Spleen (tissue), 11 donors: ENCODE data around the gene POLR1E. TPM values are rescaled to one million over a fixed set of nuclear protein-coding genes. Genes with fewer than 3 reads are reported as not detected.

ENCODE experiments used
- DNase-seq: peaks from one replicate; pipeline ENCODE4 v3.0.0-alpha.2; 2020
- H3K27ac ChIP-seq, 8 donors: fragments of 200-600 bp; sonication (generic) in 7 of 8; 1 replicate in 4 of 8; 2 replicates in 4 of 8; pipeline versions ENCODE4 v1.5.0 to v1.8.0; 2016 to 2021; ENCODE audit warnings: inconsistent platforms in 4 of 8, mild to moderate bottlenecking in 4 of 8, moderate library complexity in 1 of 8
- H3K27me3 ChIP-seq, 7 donors: fragments of 200-600 bp; sonication (generic) in 6 of 7; replicated peaks in 1 of 7; 1 replicate in 4 of 7; 2 replicates in 3 of 7; pipeline versions ENCODE4 v1.5.0 to v1.8.0; 2016 to 2021; ENCODE audit warnings: inconsistent platforms in 3 of 7, mild to moderate bottlenecking in 1 of 7
- H3K36me3 ChIP-seq, 6 donors: fragments of 200-600 bp; sonication (generic) in 5 of 6; 1 replicate in 4 of 6; 2 replicates in 2 of 6; pipeline versions ENCODE4 v1.5.0 to v1.8.0; 2016 to 2021; ENCODE audit warnings: inconsistent platforms in 2 of 6
- H3K4me1 ChIP-seq, 6 donors: fragments of 200-600 bp; sonication (generic) in 5 of 6; 1 replicate in 3 of 6; 2 replicates in 3 of 6; pipeline versions ENCODE4 v1.5.0 to v1.8.0; 2016 to 2021; ENCODE audit warnings: inconsistent platforms in 3 of 6
- H3K4me3 ChIP-seq, 8 donors: fragments of 200-600 bp; sonication (generic) in 7 of 8; 1 replicate in 4 of 8; 2 replicates in 4 of 8; pipeline versions ENCODE4 v1.5.0 to v1.8.0; 2016 to 2021; ENCODE audit warnings: inconsistent platforms in 4 of 8, mild to moderate bottlenecking in 4 of 8, moderate library complexity in 2 of 8
- H3K9me3 ChIP-seq, 8 donors: fragments of 200-600 bp; sonication (generic) in 7 of 8; 1 replicate in 4 of 8; 2 replicates in 4 of 8; pipeline versions ENCODE4 v1.5.0 to v1.8.0; 2016 to 2021; ENCODE audit warnings: inconsistent platforms in 4 of 8
- POLR2A ChIP-seq, 3 donors: fragments of 450-650 bp; IDR thresholded peaks; one replicate each; pipeline ENCODE4 v1.5.1; 2017; ENCODE audit warnings: antibody characterized with exemption in 3 of 3, mild to moderate bottlenecking in 1 of 3
- POLR2AphosphoS5 ChIP-seq, 3 donors: sonication (generic); formaldehyde crosslinking; IDR thresholded peaks; one replicate each; pipeline ENCODE4 v1.5.1; 2017; ENCODE audit warnings: antibody characterized with exemption in 3 of 3
- WGBS, 5 donors: extraction: QIAGEN DNeasy Blood & Tissue Kit in 3 of 5; methylation state at CpG; one replicate each; pipeline versions ENCODE4 v1.1.5 to v1.1.7; 2013 to 2018; 5-methylcytosine and 5-hydroxymethylcytosine counted together
- intact Hi-C: fragments of 100-400 bp; cut with DNase I; formaldehyde crosslinking; loops from one replicate; pipeline ENCODE4 v1.15.0; 2023; ENCODE audit warnings: low total_unique reads
- polyA plus RNA-seq, 3 donors: library from polyadenylated mRNA; stranded (reverse); fragments of 200-250 nt; gene quantifications; one replicate each; pipeline ENCODE4 v1.2.1, GENCODE V29; 2013
- total RNA-seq, 7 donors: library from RNA; depleted of rRNA in 3 of 7; stranded (reverse); fragments of >200 nt in 3 of 7; fragmentation: NEBNext Ultra II Directional in 4 of 7; extraction: Animal tissue kit (Norgen Biotek cat#: 25700) in 4 of 7; gene quantifications; one replicate each; pipeline versions ENCODE4 v1.1.0 to v1.2.1, GENCODE V29; 2016 to 2021
- TF ChIP-seq, protein P1 (sequence below), 11 experiments: fragments of 200-600 bp in 7 of 11; fragments of 450-650 bp in 4 of 11; sonication (generic) in 4 of 11; IDR thresholded peaks in 8 of 11; conservative IDR thresholded peaks in 3 of 11; 1 replicate in 7 of 11; 2 replicates in 4 of 11; pipeline versions ENCODE4 v1.4.0 to v1.8.0; 2016 to 2021; ENCODE audit warnings: antibody characterized with exemption in 11 of 11, inconsistent platforms in 4 of 11, mild to moderate bottlenecking in 1 of 11
- donor health status: healthy with polysubstance abuse.
- donor health status: DM: no; HTN: no; CAD: no; lungs with moderate emphysema.
- donor health status: DM: no; HTN: no; CAD: no.
- donor health status: Bipolar disorder and iron deficiency.
- donor health status: healthy.
- donor health status: DM: no; HTN: no; CAD: no.
- donor health status: DM: yes; HTN: yes; CAD: no.

The POLR1E gene
- total and polyA plus RNA-seq, 10 donors = 14.4 to 21.0 (median 18.0) TPM

DNA sequence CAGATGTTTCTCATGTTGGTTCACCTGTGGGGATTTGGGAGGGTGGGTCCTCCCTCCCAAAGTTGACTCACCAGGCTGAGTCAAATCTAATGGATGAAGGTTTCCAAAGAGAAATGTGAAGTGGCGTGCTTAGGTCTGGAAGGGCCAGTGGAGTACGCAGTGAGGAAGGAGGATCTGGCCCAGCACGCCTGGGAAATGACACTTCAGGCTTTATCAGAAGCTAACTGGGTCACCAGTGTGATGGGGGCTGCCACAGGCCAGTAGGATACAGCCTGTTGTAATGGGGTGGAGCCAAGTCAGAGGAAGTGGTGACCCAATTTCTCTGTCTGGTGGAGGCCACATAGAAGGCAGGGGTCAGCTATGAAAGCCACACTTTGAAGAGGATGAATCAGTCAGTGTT is 18.0 kb downstream of the POLR1E start:
- no peaks in the 10 kb centered on the region for H3K9me3 ChIP-seq
- peak overlapping the region in 6 of 8 donors; percentile 13 to 65 (median 44) for H3K27ac ChIP-seq
- H3K27me3 ChIP-seq = no peaks in the 10 kb centered on the region
- peaks cover 0 to 29% (median 3%) of the 10 kb centered on the region in 6 donors for H3K4me1 ChIP-seq
- intact Hi-C loops = no loop called here
- no peak for DNase-seq
- TF ChIP-seq, protein P1, sequence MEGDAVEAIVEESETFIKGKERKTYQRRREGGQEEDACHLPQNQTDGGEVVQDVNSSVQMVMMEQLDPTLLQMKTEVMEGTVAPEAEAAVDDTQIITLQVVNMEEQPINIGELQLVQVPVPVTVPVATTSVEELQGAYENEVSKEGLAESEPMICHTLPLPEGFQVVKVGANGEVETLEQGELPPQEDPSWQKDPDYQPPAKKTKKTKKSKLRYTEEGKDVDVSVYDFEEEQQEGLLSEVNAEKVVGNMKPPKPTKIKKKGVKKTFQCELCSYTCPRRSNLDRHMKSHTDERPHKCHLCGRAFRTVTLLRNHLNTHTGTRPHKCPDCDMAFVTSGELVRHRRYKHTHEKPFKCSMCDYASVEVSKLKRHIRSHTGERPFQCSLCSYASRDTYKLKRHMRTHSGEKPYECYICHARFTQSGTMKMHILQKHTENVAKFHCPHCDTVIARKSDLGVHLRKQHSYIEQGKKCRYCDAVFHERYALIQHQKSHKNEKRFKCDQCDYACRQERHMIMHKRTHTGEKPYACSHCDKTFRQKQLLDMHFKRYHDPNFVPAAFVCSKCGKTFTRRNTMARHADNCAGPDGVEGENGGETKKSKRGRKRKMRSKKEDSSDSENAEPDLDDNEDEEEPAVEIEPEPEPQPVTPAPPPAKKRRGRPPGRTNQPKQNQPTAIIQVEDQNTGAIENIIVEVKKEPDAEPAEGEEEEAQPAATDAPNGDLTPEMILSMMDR (IDR thresholded peaks at IDR 0.05 in 8 of 11, conservative IDR thresholded peaks at IDR 0.05 in 3 of 11) = no peak
- TF ChIP-seq POLR2AphosphoS5 (IDR thresholded peaks at IDR 0.05) = peak in 2 of 3 donors; percentile 38 to 54
- TF ChIP-seq POLR2A (IDR thresholded peaks at IDR 0.05) = no peak
- peaks cover 0 to 93% (median 62%) of the 10 kb centered on the region in 6 donors for H3K36me3 ChIP-seq
- H3K4me3 ChIP-seq = no peak overlapping the region
- WGBS, 5 donors = 74 to 88% (median 79%) methylated on average over 3 of the region's 3 CpGs

DNA sequence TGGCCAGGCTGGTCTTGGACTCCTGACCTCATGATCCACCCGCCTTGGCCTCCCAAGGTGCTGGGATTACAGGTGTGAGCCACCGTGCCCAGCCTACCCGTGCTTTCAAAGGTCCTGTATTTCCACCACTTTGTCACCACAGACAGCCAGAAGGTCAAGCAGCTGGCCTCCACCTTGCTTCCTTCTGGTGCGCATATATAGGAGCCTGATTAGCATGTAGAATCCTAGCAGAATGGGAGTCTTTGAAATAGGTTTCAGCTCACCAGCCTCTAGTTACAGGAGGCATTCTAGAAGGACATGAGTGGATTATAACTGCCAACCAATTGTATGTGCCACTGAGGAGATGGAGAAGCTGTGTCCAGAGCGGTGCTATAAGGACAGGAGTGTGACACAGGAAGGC is 18.9 kb downstream of the POLR1E start:
- H3K36me3 ChIP-seq = peaks cover 0 to 93% (median 53%) of the 10 kb centered on the region in 6 donors
- intact Hi-C loops = no loop called here
- 80 to 91% (median 88%) methylated on average over 5 of the region's 5 CpGs for WGBS, 5 donors

DNA sequence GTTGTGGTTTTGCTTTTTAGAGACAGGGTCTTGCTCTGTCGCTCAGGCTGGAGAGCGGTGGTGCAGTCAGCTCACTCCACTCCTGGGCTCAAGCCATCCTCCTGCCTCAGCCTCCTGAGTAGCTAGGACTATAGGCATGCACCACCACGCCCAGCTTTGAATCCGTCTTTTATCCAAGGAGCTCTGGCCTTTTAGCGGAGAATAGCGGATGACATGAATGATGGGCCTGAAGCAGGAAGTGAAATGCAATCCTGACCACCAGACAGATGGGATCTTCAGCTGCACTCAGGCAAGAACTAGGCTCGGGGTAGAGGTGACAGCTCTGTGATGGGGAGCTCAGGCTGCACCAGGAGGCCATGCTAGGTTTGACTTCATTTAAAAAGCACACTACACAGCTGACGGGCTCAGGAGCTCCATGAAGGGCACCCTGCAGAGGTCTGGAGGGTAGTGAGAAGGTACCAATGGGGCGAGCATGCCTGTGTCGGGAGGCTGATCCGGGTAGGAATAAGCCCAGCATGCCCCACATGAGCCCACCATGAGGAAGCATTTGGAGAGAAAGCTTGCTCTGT is 21.9 kb downstream of the POLR1E start:
- peaks cover 0 to 23% (median 3%) of the 10 kb centered on the region in 6 donors for H3K4me1 ChIP-seq
- peaks cover 0 to 93% (median 34%) of the 10 kb centered on the region in 6 donors for H3K36me3 ChIP-seq
- WGBS, 5 donors = 90 to 95% (median 94%) methylated on average over 11 of the region's 11 CpGs
- H3K4me3 ChIP-seq = no peak overlapping the region
- no peak for DNase-seq
- TF ChIP-seq, protein P1 (IDR thresholded peaks at IDR 0.05 in 8 of 11, conservative IDR thresholded peaks at IDR 0.05 in 3 of 11) = no peak
- TF ChIP-seq POLR2A (IDR thresholded peaks at IDR 0.05) (no peak), POLR2AphosphoS5 (IDR thresholded peaks at IDR 0.05) (no peak)
- no peak overlapping the region for H3K27ac ChIP-seq
- H3K27me3 ChIP-seq = no peaks in the 10 kb centered on the region
- intact Hi-C loops = no loop called here
- H3K9me3 ChIP-seq = no peaks in the 10 kb centered on the region

More for the DNA sequence above, 18.9 kb downstream of the POLR1E start:
- DNase-seq = no peak
- Histone ChIP-seq H3K4me3 (no peak overlapping the region), H3K9me3 (no peaks in the 10 kb centered on the region), H3K4me1 (peaks cover 0 to 29% (median 3%) of the 10 kb centered on the region in 6 donors), H3K27me3 (no peaks in the 10 kb centered on the region), H3K27ac (peak overlapping the region in 4 of 8 donors; percentile 36 to 65 (median 56))
- TF ChIP-seq, protein P1 (IDR thresholded peaks at IDR 0.05 in 8 of 11, conservative IDR thresholded peaks at IDR 0.05 in 3 of 11) = no peak
- TF ChIP-seq POLR2A (IDR thresholded peaks at IDR 0.05) (no peak), POLR2AphosphoS5 (IDR thresholded peaks at IDR 0.05) (no peak)

DNA sequence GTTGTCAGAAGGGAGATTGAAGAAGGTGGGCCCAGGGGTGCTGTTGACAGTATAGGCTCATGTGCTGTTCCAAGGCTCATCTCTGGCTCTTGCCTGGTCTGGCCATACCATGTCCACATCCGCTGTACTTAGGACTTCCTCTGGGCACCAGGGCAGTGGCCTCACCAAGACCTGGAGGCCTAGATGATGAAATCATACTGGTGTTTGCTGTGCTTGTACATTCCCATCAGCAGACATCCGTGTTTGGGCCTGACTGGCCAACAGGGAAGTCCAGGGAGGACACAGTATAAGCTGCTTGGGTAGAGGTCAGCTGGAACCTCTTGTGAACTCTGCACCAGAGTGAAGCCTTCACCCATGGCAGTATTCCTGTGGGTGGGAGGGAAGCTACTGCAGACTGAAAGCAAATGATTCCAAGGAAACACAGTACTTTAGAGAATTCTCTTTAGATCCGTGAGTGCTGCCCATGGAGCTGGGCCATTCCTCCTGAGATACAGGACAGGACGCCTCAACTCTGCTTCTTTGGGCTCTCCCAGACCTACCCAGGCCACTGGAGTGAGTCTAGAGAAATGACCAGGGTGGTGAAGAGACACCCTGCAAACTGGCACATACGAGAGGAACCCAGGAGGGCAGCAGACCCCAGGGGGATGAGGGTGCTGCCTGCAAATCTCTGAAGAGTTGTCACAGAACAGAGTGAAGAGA is 22.5 kb downstream of the POLR1E start:
- no peaks in the 10 kb centered on the region for H3K27me3 ChIP-seq
- H3K27ac ChIP-seq = no peak overlapping the region
- WGBS, 5 donors = 83 to 93% (median 90%) methylated on average over 5 of the region's 5 CpGs
- no peak overlapping the region for H3K4me3 ChIP-seq
- H3K36me3 ChIP-seq = peaks cover 0 to 93% (median 28%) of the 10 kb centered on the region in 6 donors
- DNase-seq = no peak
- TF ChIP-seq, protein P1 (IDR thresholded peaks at IDR 0.05 in 8 of 11, conservative IDR thresholded peaks at IDR 0.05 in 3 of 11) = no peak
- no peak for TF ChIP-seq POLR2AphosphoS5 (IDR thresholded peaks at IDR 0.05)
- TF ChIP-seq POLR2A (IDR thresholded peaks at IDR 0.05) = no peak
- peaks cover 0 to 18% (median 3%) of the 10 kb centered on the region in 6 donors for H3K4me1 ChIP-seq
- intact Hi-C loops = no loop called here
- H3K9me3 ChIP-seq = no peaks in the 10 kb centered on the region
